ENCODE data around the gene BCAS3.
"Not testable (repeated sequence)": the region's sequence is repeated elsewhere in the genome, so short reads cannot be mapped to it uniquely, and the experiment has no call there.

BCAS3 gene

GRCh38 chr17:61239953-61240352, 562.3 kb downstream of the BCAS3 start:
- no peak for DNase-seq

GRCh38 chr17:61240851-61241468, 563.3 kb downstream of the BCAS3 start:
- no peak for DNase-seq

GRCh38 chr17:61244988-61245387, 567.3 kb downstream of the BCAS3 start:
- DNase-seq = not testable (repeated sequence)

- DNase-seq = no peak
These were observed 568.1 kb downstream of the BCAS3 start for GRCh38 chr17:61245706-61246135.

DNA sequence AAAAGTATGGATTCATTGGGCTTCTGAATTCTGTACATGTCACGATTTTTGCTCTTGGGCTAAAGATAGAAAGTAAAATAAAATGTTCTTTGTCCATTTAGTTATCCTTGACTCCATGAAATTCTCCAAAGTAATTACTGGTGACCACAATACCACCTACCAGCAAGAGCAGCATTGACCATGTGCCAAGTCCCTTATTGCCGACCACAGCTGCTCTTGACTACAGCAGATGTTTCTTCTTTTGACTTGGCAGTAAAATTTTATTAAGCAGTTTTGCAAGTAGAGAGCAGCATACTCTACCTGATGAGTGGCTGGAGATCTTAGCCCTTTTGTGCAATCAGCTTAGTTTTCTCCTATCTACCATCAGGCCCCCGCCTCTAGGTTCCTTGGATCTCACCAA, 569.8 kb downstream of the BCAS3 start:
- no peak for DNase-seq

DNA sequence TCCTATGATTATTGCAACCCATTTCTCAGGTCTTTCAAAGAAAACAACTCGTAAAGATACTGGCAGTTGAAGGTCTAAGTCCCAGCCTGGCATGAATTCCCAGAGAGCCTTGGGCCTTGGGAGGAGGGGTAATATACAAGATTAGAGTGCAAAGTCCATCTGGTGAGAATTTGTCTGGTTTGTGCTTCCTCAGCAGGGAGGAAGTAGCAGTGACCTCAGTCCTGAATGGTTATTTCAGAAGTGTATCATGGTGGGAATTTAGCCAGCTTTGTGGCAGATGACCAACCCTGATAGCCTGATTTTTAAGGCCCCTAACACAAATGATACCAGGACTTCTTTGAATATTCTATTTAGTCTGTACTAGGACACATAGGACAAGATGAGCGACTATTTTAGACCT, 570.7 kb downstream of the BCAS3 start:
- DNase-seq = no peak

GRCh38 chr17:61249649-61250299, 572.1 kb downstream of the BCAS3 start:
- no peak for DNase-seq

- no peak for DNase-seq
These were observed 572.8 kb downstream of the BCAS3 start for GRCh38 chr17:61250335-61250890.

DNA sequence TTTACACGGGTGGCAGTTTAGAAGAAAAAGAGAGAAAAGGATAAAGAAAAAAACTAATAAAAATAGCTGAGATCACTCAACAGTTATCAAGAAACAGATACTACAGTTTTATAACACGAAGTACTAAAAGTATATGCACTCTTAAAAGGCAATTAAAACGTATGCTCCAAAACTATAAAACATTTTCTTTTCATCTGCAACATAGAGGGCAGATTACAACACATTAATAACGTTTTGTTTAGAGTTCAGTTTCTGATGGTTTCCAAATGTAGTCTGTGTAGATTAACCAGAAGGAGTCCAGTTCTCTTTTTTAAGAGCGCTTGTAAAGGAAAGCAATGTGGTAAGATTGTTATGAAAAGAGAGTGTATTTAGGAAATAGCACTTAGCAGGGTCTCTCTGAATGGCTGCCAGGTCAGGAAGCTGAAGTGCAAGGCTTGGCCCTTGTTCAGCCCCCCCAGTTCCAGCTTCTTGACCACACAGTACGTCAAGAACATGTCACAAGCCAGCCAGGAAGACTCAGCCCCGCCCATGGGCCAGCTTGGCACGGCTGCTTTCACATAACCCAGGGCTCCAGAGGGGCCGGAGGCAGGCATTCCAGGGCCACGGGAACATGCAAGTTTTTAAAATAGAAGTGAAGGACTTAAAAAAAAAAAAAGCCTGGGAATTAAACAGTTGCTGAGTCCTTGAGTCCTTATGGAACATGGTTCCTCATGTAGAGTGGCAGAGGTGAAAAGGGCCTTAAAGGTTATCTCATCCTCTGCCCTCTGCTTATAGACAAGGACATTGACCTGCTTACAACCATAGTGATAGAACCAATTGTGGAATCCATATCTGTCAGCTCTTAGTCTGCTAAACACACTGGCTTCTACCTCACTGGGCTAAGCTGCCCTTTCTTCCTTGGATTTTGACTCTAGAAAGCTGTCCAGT, 574.6 kb downstream of the BCAS3 start:
- no peak for DNase-seq

DNA sequence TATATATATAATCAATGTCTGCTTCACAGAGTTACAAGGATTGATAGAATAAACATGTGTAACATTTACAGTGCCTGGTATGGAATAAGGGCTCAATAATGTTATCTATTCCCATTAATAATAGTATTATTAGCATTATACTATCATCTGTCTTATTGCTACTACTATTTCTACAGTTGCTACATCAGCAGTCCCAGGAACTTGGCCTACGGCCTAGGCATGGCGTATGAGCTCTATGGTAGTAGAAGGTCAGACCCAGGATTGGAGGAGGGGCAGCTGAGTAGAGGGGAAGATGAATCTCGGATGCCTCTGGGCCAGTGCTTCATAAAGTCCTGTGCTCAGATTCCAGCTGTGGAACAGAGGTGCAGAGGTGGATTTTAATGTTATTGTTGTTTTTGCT, 575.7 kb downstream of the BCAS3 start:
- no peak for DNase-seq

- DNase-seq = no peak
These were observed 576.4 kb downstream of the BCAS3 start for GRCh38 chr17:61253937-61254574.

DNA sequence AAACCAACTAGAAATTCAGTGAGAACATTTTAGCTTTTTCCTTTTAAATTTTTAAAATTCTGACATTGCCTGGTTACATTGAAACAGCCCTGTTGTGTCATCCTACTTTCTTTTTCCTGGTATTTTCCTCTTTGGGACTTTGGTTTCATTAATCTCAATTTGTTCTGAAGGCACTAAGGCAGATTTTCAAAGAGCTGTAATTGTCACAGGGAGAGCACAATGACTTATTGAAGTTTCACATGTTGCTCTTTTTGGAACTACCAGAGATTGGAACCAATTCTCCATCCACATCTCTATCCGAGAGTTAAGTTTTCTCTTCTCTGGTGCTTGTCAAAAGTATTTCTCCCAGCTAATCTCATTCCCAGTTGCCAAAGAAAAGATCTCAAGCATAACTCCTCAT, 577.3 kb downstream of the BCAS3 start:
- DNase-seq = no peak

GRCh38 chr17:61255647-61256046, 578.0 kb downstream of the BCAS3 start:
- no peak for DNase-seq

DNA sequence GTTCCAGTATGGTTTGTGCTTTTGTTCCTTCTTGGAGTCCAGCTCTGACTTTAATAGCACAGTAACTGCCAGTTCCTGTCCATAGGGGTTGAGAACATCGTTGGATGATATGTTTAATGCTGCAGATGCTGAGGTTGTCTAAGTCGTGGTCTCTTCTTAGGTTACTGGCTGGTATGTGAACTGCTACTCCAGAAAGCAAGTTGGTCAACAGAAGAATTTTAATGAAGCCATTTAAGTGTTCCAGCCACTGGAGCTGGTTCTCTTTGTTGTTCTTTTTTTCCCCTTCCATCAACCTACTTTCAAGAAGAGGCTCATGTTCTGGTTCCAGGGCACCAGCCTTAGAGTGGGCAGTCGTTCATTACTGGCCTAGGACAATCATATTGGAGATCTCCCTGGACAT, 581.7 kb downstream of the BCAS3 start:
- DNase-seq = no peak

- no peak for DNase-seq
These were observed 582.6 kb downstream of the BCAS3 start for GRCh38 chr17:61260071-61260797.

GRCh38 chr17:61261001-61261637, 583.5 kb downstream of the BCAS3 start:
- no peak for DNase-seq

- DNase-seq = no peak
These were observed 587.7 kb downstream of the BCAS3 start for GRCh38 chr17:61265397-61265796.

GRCh38 chr17:61267847-61268246, 590.2 kb downstream of the BCAS3 start:
- no peak for DNase-seq

DNA sequence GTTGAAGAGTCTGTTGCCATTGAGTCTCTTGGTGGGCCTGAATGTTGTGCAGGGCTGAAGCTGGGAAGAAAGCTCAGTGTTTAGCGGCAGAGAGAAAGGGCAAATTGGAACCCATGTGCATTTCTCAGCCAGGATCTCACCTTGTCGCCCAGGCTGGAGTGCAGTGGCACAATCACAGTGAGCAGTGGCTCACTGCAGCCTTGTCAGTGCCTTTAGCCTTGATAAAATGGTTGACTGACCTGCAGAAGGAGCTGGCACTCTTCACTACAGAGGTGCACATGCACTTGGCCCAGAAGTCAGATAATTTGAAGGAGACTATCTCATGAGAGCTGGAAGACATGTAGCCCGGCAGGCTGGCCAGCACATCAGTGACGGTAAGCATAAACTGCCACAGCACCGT, 597.7 kb downstream of the BCAS3 start:
- DNase-seq = no peak

GRCh38 chr17:61276806-61277205, 599.2 kb downstream of the BCAS3 start:
- DNase-seq = no peak

DNA sequence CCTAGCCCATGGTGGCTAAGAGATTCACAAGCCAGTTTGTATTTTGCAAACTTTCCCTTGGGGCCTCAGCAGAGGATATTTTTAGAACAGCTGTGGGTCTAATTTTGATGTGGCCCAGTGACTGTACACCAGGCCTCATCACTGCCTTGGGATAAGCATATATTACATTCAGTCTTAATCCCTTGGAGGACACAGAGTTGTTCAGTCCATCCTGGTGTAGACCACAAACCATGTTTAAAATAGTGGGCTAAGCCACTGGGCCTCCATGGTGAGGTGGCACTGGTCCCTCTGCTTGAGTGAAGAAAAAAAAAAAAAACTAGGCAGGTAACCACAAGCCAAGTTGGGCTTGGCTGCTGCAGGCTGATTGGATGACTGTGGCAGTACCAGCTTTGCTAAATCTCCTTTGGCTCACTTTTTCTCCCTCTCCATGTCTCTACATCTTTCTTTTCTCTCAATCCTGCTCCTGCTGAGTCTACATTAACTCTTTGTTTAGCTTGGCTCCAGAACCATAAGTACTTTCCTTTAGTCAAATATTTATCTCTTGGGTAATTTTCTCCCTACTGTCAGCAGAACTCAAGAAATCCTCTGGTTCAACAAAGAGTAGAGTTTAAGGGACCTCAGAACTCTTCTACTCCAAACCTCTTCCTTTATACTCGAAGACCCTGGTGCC, 602.0 kb downstream of the BCAS3 start:
- DNase-seq = no peak
